ENCODE data around the gene CCZ1B.
"Not testable (repeated sequence)": the region's sequence is repeated elsewhere in the genome, so short reads cannot be mapped to it uniquely, and the experiment has no call there.

The CCZ1B gene

DNA sequence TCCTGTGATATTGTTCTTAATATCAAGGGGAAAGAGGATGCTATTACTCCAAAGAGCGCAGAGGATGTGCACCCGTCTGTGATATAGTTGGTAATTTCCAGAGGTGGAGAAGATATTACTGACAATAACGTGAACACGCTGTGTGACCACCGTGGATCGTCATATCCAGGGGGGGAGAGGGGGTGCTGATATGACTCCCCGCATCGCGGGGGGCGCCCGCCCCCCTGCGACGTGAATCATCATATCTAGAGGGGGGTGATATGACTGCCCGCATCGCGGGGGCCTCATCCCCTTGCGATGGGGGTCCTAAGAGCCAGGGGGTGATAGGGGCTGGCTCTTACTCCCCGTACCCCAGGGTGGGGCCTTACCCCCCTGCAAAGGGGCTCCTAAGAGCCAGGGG lies 21.7 kb upstream of the CCZ1B start:
- ATAC-seq (replicated peaks; ENCODE audit: extremely low read depth, poor library complexity, severe bottlenecking); H3K36me3 Mint-ChIP-seq (ENCODE audit: insufficient read depth); DNase-seq (ENCODE audit: low spot score in 2 of 2); H3K4me3 Mint-ChIP-seq; H3K27ac Mint-ChIP-seq (ENCODE audit: low read depth); H3K4me1 Mint-ChIP-seq; H3K9me3 Mint-ChIP-seq: not testable (repeated sequence)
- H3K27me3 Mint-ChIP-seq, result peaks cover 44% of the 10 kb centered on the region

DNA sequence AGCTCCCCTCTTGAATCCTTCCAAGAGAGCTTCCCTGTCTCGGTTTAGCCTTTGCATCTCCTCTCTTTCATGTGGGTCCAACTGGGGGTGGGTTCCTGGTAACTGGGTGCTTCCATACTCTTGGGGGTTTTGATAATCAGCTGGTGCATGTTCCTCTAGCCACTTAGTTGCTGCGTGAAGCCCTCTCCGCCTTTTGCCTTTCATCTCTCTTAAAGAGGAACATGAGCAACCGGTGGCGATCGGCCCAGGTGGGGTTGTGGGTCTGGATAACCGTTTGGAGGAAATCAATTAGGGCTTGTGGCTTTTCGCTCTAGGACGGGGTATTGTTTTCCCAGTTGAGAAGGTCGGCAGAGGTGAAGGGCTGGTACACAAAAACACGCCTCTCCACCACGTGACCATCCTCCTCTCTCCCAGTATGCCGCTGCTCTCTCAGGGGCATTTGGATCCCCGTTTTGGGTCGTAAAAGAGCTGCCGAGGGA lies 19.9 kb upstream of the CCZ1B start:
- not testable (repeated sequence) for ATAC-seq (replicated peaks; ENCODE audit: extremely low read depth, poor library complexity, severe bottlenecking); H3K36me3 Mint-ChIP-seq (ENCODE audit: insufficient read depth); H3K27ac Mint-ChIP-seq (ENCODE audit: low read depth); H3K9me3 Mint-ChIP-seq; DNase-seq (ENCODE audit: low spot score in 2 of 2); H3K4me3 Mint-ChIP-seq; H3K4me1 Mint-ChIP-seq
- H3K27me3 Mint-ChIP-seq, result peaks cover 61% of the 10 kb centered on the region

DNA sequence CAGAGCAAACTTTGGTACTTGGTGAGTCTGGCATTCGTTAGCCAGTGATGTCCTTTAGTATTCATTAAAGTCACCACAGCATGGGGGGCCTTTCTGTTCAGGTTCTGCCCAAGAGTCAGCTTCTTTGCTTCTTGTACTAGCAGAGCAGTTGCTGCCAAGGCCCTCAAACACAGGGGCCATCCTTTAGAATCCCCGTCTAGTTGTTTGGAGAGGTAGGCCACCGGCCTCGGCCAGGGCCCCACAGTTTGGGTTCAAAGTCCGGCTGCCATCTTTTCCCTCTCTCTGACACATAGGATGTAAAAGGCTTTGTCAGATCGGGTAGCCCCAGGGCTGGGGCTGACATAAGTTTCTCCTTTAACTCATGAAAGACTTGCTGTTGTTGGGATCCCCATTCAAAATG lies 17.6 kb upstream of the CCZ1B start:
- not testable (repeated sequence) for ATAC-seq (replicated peaks; ENCODE audit: extremely low read depth, poor library complexity, severe bottlenecking); DNase-seq (ENCODE audit: low spot score in 2 of 2); H3K4me3 Mint-ChIP-seq; H3K36me3 Mint-ChIP-seq (ENCODE audit: insufficient read depth); H3K27ac Mint-ChIP-seq (ENCODE audit: low read depth); H3K4me1 Mint-ChIP-seq; H3K9me3 Mint-ChIP-seq
- peaks cover 75% of the 10 kb centered on the region for H3K27me3 Mint-ChIP-seq

DNA sequence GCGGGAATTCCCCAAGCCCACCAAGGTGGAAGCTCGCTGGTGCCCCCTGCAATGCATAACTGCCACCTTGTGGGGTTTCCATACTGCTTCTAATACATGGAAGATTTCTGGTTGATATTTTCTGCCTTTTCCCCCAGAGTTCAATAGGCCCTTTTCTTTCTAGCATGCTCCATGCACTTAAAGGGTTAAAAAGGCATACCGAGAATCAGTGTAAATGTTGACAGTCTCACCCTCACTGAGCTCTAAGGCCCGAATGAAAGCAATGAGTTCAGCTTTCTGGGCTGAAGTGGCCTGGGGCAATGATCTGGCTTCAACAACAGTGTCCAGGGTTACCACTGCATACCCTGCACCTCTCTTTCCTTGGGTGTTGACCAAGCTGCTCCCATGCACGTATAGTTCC lies 17.0 kb upstream of the CCZ1B start:
- H3K9me3 Mint-ChIP-seq; H3K27ac Mint-ChIP-seq (ENCODE audit: low read depth); ATAC-seq (replicated peaks; ENCODE audit: extremely low read depth, poor library complexity, severe bottlenecking); H3K4me1 Mint-ChIP-seq; H3K4me3 Mint-ChIP-seq; DNase-seq (ENCODE audit: low spot score in 2 of 2); H3K36me3 Mint-ChIP-seq (ENCODE audit: insufficient read depth): not testable (repeated sequence)
- H3K27me3 Mint-ChIP-seq, result peaks cover 70% of the 10 kb centered on the region

DNA sequence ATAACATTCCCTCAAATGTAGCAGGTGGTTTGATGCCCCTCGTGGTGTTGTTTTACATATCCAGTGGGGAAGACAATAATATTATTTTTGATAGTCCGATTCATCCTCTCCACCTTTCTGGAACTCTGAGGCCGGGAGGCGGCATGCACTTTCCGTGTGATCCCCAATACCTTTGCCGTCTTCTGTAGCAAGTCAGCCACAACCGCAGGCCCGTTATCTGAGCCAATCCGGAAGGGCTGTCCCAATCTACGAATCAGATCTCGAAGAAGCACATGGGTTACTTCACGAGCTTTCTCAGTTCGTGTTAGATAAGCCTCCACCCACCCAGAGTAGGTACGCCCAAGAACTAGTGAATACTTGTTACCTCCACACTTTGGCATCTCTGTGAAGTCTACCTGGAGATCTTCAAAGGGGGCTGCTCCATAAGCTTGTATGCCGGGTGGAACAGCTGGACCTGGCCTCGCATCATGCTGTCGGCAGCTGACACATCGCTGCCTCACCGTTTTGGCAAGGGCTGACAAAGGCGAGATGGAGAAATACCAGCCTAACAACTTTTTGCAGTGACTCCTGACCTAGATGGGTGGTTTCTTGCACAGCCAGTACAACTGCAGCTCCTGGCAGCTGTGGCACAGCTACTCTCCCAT lies 16.3 kb upstream of the CCZ1B start:
- not testable (repeated sequence) for H3K4me1 Mint-ChIP-seq

DNA sequence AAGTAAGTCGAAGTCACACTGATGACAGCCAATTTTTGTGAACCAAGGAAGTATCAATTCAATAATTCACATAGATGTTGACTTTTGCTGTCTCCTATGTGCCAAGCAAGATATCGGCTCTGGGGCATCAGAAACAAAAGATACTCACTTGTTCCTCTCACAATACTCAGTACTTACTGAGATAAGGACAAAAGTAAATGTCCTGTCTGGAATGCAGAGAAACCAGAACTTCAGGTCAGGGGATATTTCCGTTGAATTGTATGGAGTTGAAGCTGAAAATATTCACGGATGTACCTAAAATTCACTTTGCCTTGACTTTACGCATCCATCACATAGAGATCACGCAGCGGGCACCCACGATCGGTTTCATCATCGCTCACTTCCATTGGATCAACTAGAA lies 11.0 kb upstream of the CCZ1B start:
- H3K4me1 Mint-ChIP-seq; ATAC-seq (replicated peaks; ENCODE audit: extremely low read depth, poor library complexity, severe bottlenecking); H3K36me3 Mint-ChIP-seq (ENCODE audit: insufficient read depth); H3K9me3 Mint-ChIP-seq; DNase-seq (ENCODE audit: low spot score in 2 of 2); H3K4me3 Mint-ChIP-seq; H3K27ac Mint-ChIP-seq (ENCODE audit: low read depth): not testable (repeated sequence)
- H3K27me3 Mint-ChIP-seq, result peaks cover 44% of the 10 kb centered on the region

More for the DNA sequence above, 16.3 kb upstream of the CCZ1B start:
- ATAC-seq (replicated peaks; ENCODE audit: extremely low read depth, poor library complexity, severe bottlenecking); H3K9me3 Mint-ChIP-seq; H3K36me3 Mint-ChIP-seq (ENCODE audit: insufficient read depth); DNase-seq (ENCODE audit: low spot score in 2 of 2); H3K4me3 Mint-ChIP-seq; H3K27ac Mint-ChIP-seq (ENCODE audit: low read depth): not testable (repeated sequence)
- peaks cover 63% of the 10 kb centered on the region for H3K27me3 Mint-ChIP-seq

DNA sequence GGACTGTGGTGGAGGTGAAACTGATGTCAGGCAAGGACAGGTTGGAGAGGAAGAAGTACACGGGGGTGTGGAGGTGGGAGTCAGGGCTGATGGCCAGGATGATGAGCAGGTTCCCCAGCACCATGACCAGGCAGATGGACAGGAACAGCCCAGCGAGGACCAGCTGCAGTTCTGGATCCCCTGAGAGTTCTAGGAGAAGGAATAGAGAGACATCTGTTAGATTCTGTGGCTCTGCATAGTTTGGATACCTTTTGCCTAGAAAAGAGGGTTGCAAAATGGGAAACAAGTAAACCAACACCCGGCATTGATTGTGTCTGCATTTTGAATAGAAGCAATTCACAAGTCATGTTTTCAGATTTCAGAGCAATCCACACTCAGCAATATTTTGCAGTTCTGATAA lies 9.4 kb upstream of the CCZ1B start:
- not testable (repeated sequence) for H3K4me3 Mint-ChIP-seq; H3K4me1 Mint-ChIP-seq; DNase-seq (ENCODE audit: low spot score in 2 of 2); H3K9me3 Mint-ChIP-seq; ATAC-seq (replicated peaks; ENCODE audit: extremely low read depth, poor library complexity, severe bottlenecking); H3K36me3 Mint-ChIP-seq (ENCODE audit: insufficient read depth); H3K27ac Mint-ChIP-seq (ENCODE audit: low read depth)
- peaks cover 29% of the 10 kb centered on the region for H3K27me3 Mint-ChIP-seq

DNA sequence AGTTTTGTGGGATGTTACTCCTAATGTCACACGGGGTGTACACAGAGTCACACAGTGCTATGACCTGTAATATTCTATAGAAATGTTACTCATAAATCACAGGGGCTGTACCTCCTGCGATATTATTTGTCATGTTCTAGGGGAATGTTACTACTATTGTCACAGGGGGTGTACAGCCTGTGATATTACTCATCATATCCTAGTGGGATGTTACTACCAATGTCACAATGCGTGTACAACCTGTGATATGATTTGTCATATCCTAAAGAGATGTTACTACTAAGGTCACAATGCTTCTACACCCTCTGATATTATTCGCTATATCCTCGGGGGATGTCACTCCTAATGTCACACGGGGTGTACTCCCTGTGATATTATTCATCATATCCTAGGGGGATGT lies 7.6 kb upstream of the CCZ1B start:
- no peaks in the 10 kb centered on the region for H3K4me1 Mint-ChIP-seq
- peaks cover 20% of the 10 kb centered on the region for H3K27me3 Mint-ChIP-seq
- no peak overlapping the region for H3K4me3 Mint-ChIP-seq
- no peak overlapping the region for H3K27ac Mint-ChIP-seq (ENCODE audit: low read depth)
- H3K9me3 Mint-ChIP-seq, result no peaks in the 10 kb centered on the region
- ATAC-seq (replicated peaks; ENCODE audit: extremely low read depth, poor library complexity, severe bottlenecking) (no peak), DNase-seq (ENCODE audit: low spot score in 2 of 2) (no peak)
- H3K36me3 Mint-ChIP-seq (ENCODE audit: insufficient read depth), result peaks cover 2% of the 10 kb centered on the region

DNA sequence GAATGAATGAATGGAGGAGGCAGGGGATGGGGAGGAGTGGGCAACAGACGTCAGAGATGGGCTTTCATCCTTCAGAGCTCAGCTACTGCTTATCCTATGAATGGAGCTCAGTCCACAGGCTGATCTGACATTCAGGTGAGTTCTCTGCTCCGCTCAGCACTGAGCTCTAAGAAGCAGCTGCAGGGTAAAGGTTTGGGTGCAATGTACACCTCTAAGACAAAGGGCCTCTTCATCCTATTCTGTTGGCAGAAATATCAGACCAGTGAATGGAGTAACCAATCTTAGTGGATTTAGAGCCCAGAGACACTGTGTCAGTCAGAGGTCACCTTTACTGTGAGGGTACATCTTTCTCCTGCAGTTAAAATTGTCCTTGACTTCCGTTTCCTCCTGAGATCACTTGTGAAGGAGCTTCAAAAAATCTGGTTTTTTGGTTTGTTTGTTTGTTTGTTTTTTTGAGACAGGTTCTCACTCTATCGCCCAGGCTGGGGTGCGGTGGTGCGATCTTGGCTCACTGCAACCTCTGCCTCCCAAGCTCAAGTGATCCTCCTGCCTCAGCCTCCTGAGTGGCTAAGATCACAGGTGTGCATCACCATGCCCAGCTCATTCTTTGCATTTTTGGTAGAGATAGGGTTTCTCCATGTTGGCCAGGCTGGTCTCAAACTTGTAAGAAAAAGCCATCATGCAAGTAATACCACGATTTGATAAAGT lies 5.1 kb upstream of the CCZ1B start:
- no peak for ATAC-seq (replicated peaks; ENCODE audit: extremely low read depth, poor library complexity, severe bottlenecking)
- no peak overlapping the region for H3K4me3 Mint-ChIP-seq
- H3K4me1 Mint-ChIP-seq, result no peaks in the 10 kb centered on the region
- H3K27me3 Mint-ChIP-seq, result peaks cover 20% of the 10 kb centered on the region
- peaks cover 4% of the 10 kb centered on the region for H3K36me3 Mint-ChIP-seq (ENCODE audit: insufficient read depth)
- H3K27ac Mint-ChIP-seq (ENCODE audit: low read depth), result no peak overlapping the region
- H3K9me3 Mint-ChIP-seq, result no peaks in the 10 kb centered on the region
- DNase-seq (ENCODE audit: low spot score in 2 of 2), result no peak

DNA sequence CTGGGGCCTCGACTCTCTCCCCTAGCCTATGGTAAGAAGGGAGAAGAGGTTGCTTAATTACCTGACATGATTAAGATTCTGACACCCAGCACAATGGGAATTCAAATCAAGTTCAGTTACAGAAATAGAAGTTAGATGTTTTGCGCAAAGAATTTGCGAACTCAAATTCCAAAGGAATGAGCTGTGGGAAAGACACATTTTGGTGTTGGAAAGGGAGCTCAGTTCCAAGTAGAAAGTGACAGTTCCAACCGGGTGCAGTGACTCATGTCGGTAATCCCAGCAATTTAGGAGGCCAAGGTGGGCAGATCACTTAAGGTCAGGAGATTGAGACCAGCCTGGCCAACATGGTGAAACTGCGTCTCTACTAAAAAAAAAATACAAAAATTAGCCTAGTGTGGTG lies 4.0 kb upstream of the CCZ1B start:
- not testable (repeated sequence) for H3K36me3 Mint-ChIP-seq (ENCODE audit: insufficient read depth); DNase-seq (ENCODE audit: low spot score in 2 of 2); H3K4me1 Mint-ChIP-seq; H3K27ac Mint-ChIP-seq (ENCODE audit: low read depth); H3K4me3 Mint-ChIP-seq; ATAC-seq (replicated peaks; ENCODE audit: extremely low read depth, poor library complexity, severe bottlenecking); H3K9me3 Mint-ChIP-seq
- peaks cover 12% of the 10 kb centered on the region for H3K27me3 Mint-ChIP-seq

DNA sequence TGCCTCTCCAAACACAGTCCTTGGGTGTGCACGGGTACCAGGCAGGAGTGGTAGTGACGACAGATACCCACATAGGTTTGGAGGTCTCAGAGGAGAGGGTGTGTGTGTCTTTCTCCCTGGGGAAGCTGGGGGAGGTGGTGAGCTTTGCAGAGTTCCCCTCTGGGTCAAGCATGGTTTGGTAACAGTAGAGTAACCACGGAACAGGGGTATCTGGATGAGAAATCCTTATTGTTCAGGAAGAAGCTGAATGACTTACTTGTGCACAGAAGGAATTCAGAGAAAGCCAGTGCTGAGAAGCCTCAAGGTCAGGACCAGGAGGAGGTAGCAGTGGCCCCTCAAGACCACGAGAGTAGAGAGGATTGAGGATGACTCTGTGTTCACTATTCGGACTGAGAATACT lies 3.5 kb upstream of the CCZ1B start:
- not testable (repeated sequence) for H3K27ac Mint-ChIP-seq (ENCODE audit: low read depth); H3K27me3 Mint-ChIP-seq; H3K4me3 Mint-ChIP-seq; H3K36me3 Mint-ChIP-seq (ENCODE audit: insufficient read depth); DNase-seq (ENCODE audit: low spot score in 2 of 2); H3K9me3 Mint-ChIP-seq; H3K4me1 Mint-ChIP-seq; ATAC-seq (replicated peaks; ENCODE audit: extremely low read depth, poor library complexity, severe bottlenecking)

DNA sequence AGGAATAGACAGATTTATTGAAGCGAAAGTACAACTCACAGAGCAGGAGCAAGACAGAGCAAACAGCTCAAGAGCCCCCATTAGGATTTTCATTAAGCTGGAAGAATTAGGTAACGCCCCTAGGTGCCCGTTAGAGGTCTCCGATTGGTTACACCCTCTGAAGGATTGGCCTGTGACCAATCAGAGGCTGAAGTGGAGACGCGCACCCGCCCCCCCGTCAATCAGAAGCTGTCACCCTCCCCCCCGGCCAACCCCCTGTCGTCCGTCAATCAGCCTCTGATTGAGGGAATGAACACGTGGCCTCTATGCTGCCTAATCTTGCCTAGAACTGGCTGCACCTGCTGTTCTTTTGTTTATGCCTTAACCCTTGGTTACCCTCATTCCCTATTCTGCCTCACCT lies 1.1 kb upstream of the CCZ1B start:
- H3K9me3 Mint-ChIP-seq; ATAC-seq (replicated peaks; ENCODE audit: extremely low read depth, poor library complexity, severe bottlenecking); H3K27me3 Mint-ChIP-seq; DNase-seq (ENCODE audit: low spot score in 2 of 2); H3K27ac Mint-ChIP-seq (ENCODE audit: low read depth); H3K36me3 Mint-ChIP-seq (ENCODE audit: insufficient read depth): not testable (repeated sequence)
- Mint-ChIP-seq H3K4me1 (peaks cover 11% of the 10 kb centered on the region), H3K4me3 (peak overlapping the region; percentile 43)

Data from central memory CD8-positive, alpha-beta T cell (primary cell).